Endothelial cell (in vitro differentiated cells): ENCODE data around the gene WNT9A. TPM values are rescaled to one million over a fixed set of nuclear protein-coding genes. Genes with fewer than 3 reads are reported as not detected.

ENCODE experiments used
- DNase-seq: peaks from one replicate; pipeline ENCODE4 v3.0.0; 2021; ENCODE audit warnings: low spot score
- H3K27ac Mint-ChIP-seq: one replicate; pipeline ENCODE4 v1.8.0; 2021; ENCODE audit warnings: mixed read lengths, inconsistent platforms; ENCODE audit not compliant: unreplicated experiment
- H3K27me3 Mint-ChIP-seq: one replicate; pipeline ENCODE4 v1.8.0; 2021; ENCODE audit warnings: mild to moderate bottlenecking, moderate library complexity, mixed read lengths, inconsistent platforms; ENCODE audit not compliant: unreplicated experiment
- H3K36me3 Mint-ChIP-seq: one replicate; pipeline ENCODE4 v1.8.0; 2021; ENCODE audit warnings: mild to moderate bottlenecking, low read depth, mixed read lengths, inconsistent platforms; ENCODE audit not compliant: unreplicated experiment
- H3K4me1 Mint-ChIP-seq: one replicate; pipeline ENCODE4 v1.8.0; 2021; ENCODE audit warnings: mild to moderate bottlenecking, mixed read lengths, inconsistent platforms; ENCODE audit not compliant: unreplicated experiment
- H3K4me3 Mint-ChIP-seq: one replicate; pipeline ENCODE4 v1.8.0; 2021; ENCODE audit warnings: mild to moderate bottlenecking, mixed read lengths, inconsistent platforms; ENCODE audit not compliant: unreplicated experiment
- H3K9me3 Mint-ChIP-seq: one replicate; pipeline ENCODE4 v1.8.0; 2021; ENCODE audit warnings: mixed read lengths, inconsistent platforms; ENCODE audit not compliant: unreplicated experiment
- total RNA-seq: library from RNA; stranded (reverse); fragmentation: NEBNext Ultra II Directional; extraction: Animal tissue kit (Norgen Biotek cat#: 25700); gene quantifications from one replicate; pipeline ENCODE4 v1.2.1, GENCODE V29; 2021; ENCODE audit not compliant: unreplicated experiment
- TF ChIP-seq, protein P1 (sequence below): fragments of 200-600 bp; sonication (generic); IDR thresholded peaks from one replicate; pipeline ENCODE4 v1.5.0; 2021; ENCODE audit warnings: antibody characterized with exemption; ENCODE audit not compliant: unreplicated experiment

WNT9A gene
- total RNA-seq, 1 donor from 2014 or later: 1.0 TPM

DNA sequence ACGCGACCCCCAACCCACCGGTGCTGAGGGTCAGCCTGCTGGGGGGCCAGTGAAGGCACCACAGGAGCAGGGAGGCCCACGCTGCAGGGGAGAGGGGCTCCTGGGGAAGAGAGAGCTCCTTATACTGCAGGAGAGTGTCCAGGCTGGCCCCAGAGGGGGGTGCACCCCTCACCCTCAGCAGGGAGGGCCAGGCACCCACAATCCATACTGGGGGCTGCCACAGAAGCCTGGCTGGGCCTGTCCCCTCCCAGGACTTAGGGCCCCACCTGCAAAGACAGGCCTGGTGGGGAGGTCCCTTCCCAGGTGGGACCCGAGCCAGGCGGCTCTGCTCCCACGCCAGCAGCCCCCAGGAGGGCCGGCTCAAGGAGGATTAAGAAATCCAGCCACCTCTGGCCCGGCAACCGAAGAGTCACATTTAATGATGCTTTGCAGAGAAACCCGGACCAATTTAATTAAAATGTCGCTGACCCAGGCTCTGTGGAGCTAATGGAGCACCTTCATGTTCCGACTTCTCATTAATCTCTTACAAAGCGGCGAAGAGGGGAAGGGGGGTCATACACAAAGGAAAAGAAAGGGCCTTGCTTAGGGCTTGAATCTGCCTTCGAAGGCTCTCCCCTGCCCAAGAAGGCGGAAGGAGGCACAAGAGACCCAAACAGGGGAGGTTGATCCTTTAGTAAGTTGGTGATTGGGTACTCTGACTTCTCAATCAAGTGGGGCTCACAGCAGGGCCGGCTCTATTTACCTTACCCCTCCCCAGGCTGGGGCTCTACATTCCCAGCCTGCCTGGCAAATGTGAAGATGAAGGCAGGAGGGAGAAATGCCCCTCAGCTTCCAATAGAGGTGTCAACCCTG lies 25.0 kb downstream of the WNT9A start:
- peaks cover 9% of the 10 kb centered on the region for H3K27me3 Mint-ChIP-seq
- no peaks in the 10 kb centered on the region for H3K9me3 Mint-ChIP-seq
- H3K36me3 Mint-ChIP-seq: no peaks in the 10 kb centered on the region
- TF ChIP-seq, protein P1, sequence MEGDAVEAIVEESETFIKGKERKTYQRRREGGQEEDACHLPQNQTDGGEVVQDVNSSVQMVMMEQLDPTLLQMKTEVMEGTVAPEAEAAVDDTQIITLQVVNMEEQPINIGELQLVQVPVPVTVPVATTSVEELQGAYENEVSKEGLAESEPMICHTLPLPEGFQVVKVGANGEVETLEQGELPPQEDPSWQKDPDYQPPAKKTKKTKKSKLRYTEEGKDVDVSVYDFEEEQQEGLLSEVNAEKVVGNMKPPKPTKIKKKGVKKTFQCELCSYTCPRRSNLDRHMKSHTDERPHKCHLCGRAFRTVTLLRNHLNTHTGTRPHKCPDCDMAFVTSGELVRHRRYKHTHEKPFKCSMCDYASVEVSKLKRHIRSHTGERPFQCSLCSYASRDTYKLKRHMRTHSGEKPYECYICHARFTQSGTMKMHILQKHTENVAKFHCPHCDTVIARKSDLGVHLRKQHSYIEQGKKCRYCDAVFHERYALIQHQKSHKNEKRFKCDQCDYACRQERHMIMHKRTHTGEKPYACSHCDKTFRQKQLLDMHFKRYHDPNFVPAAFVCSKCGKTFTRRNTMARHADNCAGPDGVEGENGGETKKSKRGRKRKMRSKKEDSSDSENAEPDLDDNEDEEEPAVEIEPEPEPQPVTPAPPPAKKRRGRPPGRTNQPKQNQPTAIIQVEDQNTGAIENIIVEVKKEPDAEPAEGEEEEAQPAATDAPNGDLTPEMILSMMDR: no peak
- no peak overlapping the region for H3K4me3 Mint-ChIP-seq
- no peak overlapping the region for H3K27ac Mint-ChIP-seq
- peaks cover 3% of the 10 kb centered on the region for H3K4me1 Mint-ChIP-seq
- DNase-seq: no peak

DNA sequence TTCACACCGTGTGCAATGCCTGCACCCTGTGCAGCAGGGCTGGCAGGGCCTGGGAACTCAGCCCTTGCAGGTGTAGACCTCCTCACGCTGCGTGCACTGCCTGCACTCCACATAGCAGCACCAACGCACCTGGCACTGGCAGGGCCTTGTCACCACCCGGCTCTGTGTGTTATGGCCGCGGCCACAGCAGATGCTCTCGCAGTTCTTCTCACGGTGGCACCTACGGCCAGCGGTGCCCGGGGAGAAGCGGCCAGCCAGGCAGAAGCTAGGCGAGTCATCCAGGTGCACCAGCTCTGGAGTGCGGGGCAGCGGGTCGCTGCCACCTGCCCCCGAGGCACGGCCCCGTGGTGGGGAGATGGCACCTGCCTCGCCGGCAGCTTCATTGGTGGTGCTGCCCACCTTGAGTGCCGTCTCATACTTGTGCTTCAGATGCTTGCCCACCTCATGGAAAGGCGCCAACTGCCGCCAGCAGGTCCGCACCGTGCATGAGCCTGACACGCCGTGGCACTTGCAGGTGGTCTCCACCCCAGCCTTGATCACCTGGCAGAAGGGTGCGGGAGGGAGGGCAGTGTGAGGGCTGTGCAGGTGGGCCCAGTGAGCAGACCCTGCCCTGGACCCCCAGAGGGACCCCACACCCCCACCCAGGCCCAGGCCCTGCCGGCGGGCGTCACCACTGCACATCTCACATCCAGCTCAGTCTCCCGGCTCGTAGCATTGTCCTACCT lies 26.1 kb downstream of the WNT9A start:
- TF ChIP-seq, protein P1: no peak
- Mint-ChIP-seq H3K9me3 (no peaks in the 10 kb centered on the region), H3K27me3 (peaks cover 10% of the 10 kb centered on the region), H3K4me1 (peaks cover 6% of the 10 kb centered on the region), H3K36me3 (peaks cover 2% of the 10 kb centered on the region), H3K4me3 (no peak overlapping the region), H3K27ac (no peak overlapping the region)
- no peak for DNase-seq

DNA sequence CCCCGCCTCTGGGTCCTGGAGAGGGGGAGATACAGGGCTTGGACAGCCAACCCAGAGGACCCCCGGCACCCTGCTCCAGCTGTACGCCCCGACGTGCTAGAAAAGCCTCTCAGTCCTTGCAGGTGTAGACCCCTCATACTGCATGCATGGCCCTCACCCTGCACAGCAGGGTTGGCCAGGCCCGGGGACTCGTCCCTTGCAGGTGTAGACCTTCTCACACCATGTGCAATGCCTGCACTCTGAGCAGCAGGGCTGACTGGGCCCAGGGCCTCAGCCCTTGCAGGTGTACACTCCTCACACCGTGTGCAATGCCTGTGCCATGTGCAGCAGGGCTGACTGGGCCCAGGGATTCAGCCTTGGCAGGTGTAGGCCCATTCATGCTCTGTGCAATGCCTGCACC lies 26.8 kb downstream of the WNT9A start:
- H3K27me3 Mint-ChIP-seq: peaks cover 13% of the 10 kb centered on the region
- no peaks in the 10 kb centered on the region for H3K9me3 Mint-ChIP-seq
- DNase-seq: no peak
- TF ChIP-seq, protein P1: no peak
- H3K36me3 Mint-ChIP-seq: peaks cover 3% of the 10 kb centered on the region
- no peak overlapping the region for H3K27ac Mint-ChIP-seq
- no peak overlapping the region for H3K4me3 Mint-ChIP-seq
- peaks cover 10% of the 10 kb centered on the region for H3K4me1 Mint-ChIP-seq

DNA sequence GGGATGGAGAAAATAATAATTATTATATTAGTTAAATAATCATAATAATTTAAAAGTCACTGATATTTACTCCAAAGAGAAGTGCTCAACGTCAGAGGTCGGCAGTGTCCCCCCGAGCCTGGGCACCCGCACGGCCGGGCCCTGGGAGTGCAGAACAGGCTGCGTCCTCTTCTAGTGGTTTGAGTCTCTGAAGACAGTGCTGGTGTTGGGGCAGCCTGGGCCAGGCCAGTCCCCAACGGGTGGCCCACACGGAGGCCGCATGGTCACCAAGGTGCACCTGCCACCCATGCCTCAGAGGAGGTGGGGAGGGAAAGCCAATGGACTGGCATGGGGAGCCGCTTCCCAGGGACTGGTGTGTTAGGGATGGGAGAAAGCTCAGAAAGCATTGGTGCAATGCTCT lies 27.3 kb downstream of the WNT9A start:
- Mint-ChIP-seq H3K27ac (no peak overlapping the region), H3K4me1 (peaks cover 10% of the 10 kb centered on the region), H3K27me3 (peaks cover 12% of the 10 kb centered on the region), H3K9me3 (no peaks in the 10 kb centered on the region), H3K4me3 (no peak overlapping the region), H3K36me3 (peaks cover 3% of the 10 kb centered on the region)
- no peak for DNase-seq
- TF ChIP-seq, protein P1: no peak

DNA sequence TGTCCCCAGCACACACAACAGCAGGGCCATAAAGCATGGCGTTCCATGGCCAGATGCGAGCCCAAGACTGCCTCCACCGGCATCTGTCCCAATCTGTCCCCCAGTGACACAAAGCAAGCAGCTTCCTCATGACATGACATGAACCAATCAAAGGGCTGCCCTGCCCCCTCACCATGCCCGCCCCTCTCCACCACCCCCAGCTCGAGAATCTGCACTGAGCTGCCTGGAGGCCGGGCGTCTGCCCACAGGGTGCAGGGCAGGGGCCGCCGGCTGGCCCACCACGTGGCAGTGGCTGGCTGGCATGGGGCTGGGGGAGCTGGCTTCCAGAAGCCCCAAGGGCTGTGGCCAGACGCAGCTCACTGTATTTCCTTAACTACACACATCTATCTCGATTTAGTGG lies 27.8 kb downstream of the WNT9A start:
- Mint-ChIP-seq H3K4me1 (peaks cover 10% of the 10 kb centered on the region), H3K27me3 (peaks cover 12% of the 10 kb centered on the region), H3K4me3 (no peak overlapping the region), H3K36me3 (peaks cover 3% of the 10 kb centered on the region), H3K9me3 (no peaks in the 10 kb centered on the region), H3K27ac (peak overlapping the region; percentile 8)
- no peak for DNase-seq
- TF ChIP-seq, protein P1: no peak
